Lower lobe of right lung (tissue), 2 donors: ENCODE results near the gene AKAP1. TPM values are rescaled to one million over a fixed set of nuclear protein-coding genes. Genes with fewer than 3 reads are reported as not detected.

ENCODE experiments used
- ATAC-seq, 2 donors: fragments of 200-7000 bp; cut with Tn5 transposase; one replicate each; pipeline ENCODE4 v1.9.1; 2020 to 2022; ENCODE audit warnings: mild to moderate bottlenecking in 2 of 2, moderate library complexity in 2 of 2
- DNase-seq: peaks from one replicate; pipeline ENCODE4 v3.0.0-alpha.2; 2020
- H3K27ac ChIP-seq: fragments of 200-600 bp; one replicate; pipeline ENCODE4 v1.8.0; 2022
- H3K27me3 ChIP-seq: fragments of 200-600 bp; one replicate; pipeline ENCODE4 v1.8.0; 2022; ENCODE audit warnings: low read depth
- H3K36me3 ChIP-seq: fragments of 200-600 bp; one replicate; pipeline ENCODE4 v1.8.0; 2022; ENCODE audit warnings: mild to moderate bottlenecking
- H3K4me1 ChIP-seq: fragments of 200-600 bp; one replicate; pipeline ENCODE4 v1.8.0; 2022
- H3K4me3 ChIP-seq: fragments of 200-600 bp; one replicate; pipeline ENCODE4 v1.8.0; 2022; ENCODE audit warnings: mild to moderate bottlenecking
- H3K9me3 ChIP-seq: fragments of 200-600 bp; one replicate; pipeline ENCODE4 v1.8.0; 2022
- intact Hi-C: fragments of 100-400 bp; cut with DNase I; formaldehyde crosslinking; loops from one replicate; pipeline ENCODE4 v1.11.0; 2022
- total RNA-seq: library from RNA; stranded (reverse); fragmentation: NEBNext Ultra II Directional; extraction: Animal tissue kit (Norgen Biotek cat#: 25700); gene quantifications from one replicate; pipeline ENCODE4 v1.2.1, GENCODE V29; 2021
- TF ChIP-seq, protein P1 (sequence below): fragments of 200-600 bp; IDR thresholded peaks from one replicate; pipeline ENCODE4 v1.8.0; 2022; ENCODE audit warnings: antibody characterized with exemption, mild to moderate bottlenecking
- donor health status: DM: no; HTN: yes; CAD: no; lungs with severe emphysema.

The AKAP1 gene
- total RNA-seq, 1 donor from 2014 or later, result 54.5 TPM

DNA sequence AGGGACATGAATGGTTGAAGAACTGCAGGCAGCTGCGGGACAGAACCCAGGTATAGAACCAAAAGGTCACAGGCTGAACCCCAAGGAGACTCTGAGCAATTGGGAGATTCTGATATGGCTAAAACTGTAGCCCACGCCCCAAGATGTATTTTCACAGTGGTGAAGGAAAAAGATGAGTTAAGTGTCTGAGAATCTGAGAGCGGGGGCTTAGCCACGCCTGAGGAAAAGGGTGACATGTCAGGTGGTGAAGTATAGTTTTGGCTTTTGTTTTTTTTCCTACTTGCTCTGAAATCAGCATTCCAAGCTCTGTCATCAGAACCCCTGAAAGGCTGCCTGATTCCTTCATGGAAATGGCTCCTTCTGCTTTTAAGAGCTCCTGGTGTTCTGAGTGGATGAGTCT lies 73.3 kb downstream of the AKAP1 start:
- ATAC-seq, result no peak
- TF ChIP-seq, protein P1, sequence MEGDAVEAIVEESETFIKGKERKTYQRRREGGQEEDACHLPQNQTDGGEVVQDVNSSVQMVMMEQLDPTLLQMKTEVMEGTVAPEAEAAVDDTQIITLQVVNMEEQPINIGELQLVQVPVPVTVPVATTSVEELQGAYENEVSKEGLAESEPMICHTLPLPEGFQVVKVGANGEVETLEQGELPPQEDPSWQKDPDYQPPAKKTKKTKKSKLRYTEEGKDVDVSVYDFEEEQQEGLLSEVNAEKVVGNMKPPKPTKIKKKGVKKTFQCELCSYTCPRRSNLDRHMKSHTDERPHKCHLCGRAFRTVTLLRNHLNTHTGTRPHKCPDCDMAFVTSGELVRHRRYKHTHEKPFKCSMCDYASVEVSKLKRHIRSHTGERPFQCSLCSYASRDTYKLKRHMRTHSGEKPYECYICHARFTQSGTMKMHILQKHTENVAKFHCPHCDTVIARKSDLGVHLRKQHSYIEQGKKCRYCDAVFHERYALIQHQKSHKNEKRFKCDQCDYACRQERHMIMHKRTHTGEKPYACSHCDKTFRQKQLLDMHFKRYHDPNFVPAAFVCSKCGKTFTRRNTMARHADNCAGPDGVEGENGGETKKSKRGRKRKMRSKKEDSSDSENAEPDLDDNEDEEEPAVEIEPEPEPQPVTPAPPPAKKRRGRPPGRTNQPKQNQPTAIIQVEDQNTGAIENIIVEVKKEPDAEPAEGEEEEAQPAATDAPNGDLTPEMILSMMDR, result no peak
- no peaks in the 10 kb centered on the region for H3K27me3 ChIP-seq
- H3K4me1 ChIP-seq, result no peaks in the 10 kb centered on the region
- H3K27ac ChIP-seq, result no peak overlapping the region
- H3K36me3 ChIP-seq, result no peaks in the 10 kb centered on the region
- DNase-seq, result no peak
- no peaks in the 10 kb centered on the region for H3K9me3 ChIP-seq
- intact Hi-C loops, result no loop called here
- H3K4me3 ChIP-seq, result no peak overlapping the region

DNA sequence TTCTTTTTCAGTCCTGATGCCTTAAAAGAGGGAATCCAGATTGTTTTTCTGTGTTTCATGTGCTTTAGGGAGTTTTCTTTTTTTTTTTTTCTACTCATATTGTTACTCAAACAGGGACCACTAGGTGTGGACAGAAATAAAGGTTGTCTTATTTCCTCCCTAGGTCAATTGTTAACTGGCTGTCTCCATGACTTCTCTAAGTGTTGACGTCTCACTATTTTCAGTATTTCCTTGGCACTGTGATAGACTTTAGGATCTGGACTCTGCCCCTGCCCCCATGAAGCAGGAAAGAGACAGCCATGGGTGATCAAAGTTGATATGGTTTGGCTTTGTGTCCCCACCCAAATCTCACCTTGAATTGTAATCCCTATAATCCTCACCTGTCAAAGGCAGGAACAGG lies 73.7 kb downstream of the AKAP1 start:
- Histone ChIP-seq H3K9me3 (no peaks in the 10 kb centered on the region), H3K27ac (no peak overlapping the region), H3K27me3 (no peaks in the 10 kb centered on the region), H3K4me1 (no peaks in the 10 kb centered on the region), H3K36me3 (no peaks in the 10 kb centered on the region), H3K4me3 (no peak overlapping the region)
- intact Hi-C loops, result no loop called here
- ATAC-seq (no peak), DNase-seq (no peak)
- TF ChIP-seq, protein P1, result no peak

DNA sequence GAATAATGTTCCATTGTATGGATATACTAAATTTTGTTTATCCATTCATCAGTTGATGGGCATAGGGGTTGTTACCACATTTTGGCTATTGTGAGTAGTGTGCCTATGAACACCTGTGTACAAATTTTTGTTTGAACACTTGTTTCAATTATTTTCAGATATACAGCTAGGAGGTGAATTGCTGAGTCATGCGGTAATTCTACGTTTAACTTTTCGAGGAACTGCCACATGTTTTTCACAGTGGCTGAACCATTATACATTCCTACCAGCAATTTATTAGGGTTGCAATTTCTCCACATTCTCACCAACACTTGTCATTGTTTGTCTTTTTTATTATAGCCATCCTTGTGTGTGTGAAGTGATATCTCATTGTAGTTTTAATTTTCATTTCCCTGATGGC lies 75.6 kb downstream of the AKAP1 start:
- H3K9me3 ChIP-seq, result no peaks in the 10 kb centered on the region
- H3K4me3 ChIP-seq, result no peak overlapping the region
- no peaks in the 10 kb centered on the region for H3K36me3 ChIP-seq
- H3K27me3 ChIP-seq, result no peaks in the 10 kb centered on the region
- DNase-seq (no peak), ATAC-seq (no peak)
- intact Hi-C loops, result no loop called here
- no peaks in the 10 kb centered on the region for H3K4me1 ChIP-seq
- H3K27ac ChIP-seq, result no peak overlapping the region
- TF ChIP-seq, protein P1, result no peak

DNA sequence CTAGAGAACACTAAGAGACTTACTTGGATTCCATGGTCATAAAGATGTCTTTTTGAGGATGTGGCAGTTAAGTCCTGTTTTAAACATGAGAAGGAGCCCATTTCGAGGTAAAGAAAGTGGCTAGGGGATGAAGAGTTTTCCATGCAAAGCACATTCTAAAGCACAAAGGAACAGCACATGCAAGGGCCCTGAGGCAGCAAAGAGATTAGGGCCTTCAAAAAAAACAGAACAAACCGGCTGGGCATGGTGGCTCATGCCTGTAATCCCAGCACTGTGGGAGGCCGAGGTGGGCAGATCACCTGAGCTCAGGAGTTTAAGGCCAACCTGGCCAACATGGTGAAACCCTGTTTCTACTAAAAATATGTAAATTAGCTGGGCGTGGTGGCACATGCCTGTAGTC lies 79.8 kb downstream of the AKAP1 start:
- H3K4me1 ChIP-seq, result no peaks in the 10 kb centered on the region
- H3K9me3 ChIP-seq, result no peaks in the 10 kb centered on the region
- H3K36me3 ChIP-seq, result no peaks in the 10 kb centered on the region
- TF ChIP-seq, protein P1, result no peak
- ATAC-seq (no peak), DNase-seq (no peak)
- intact Hi-C loops, result no loop called here
- H3K27me3 ChIP-seq, result no peaks in the 10 kb centered on the region
- H3K27ac ChIP-seq, result no peak overlapping the region
- no peak overlapping the region for H3K4me3 ChIP-seq

DNA sequence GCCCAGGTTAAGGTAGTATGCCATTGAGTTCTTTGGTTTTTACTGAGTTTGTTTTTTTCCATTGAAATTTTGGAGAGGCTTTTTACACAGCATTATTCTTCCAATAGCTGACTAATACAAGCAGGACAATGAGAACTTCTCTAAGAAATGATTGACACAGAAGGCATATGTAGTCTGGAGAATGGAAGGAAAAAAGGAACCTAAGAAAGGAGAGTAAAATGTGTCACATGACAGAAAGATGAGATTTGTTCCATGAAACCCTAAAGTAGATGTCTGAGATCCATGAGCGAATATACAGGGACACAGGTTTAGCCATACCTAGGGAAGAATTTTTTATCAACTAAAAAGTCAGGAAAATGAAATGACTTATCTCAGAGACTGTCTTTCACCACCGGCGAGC lies 80.7 kb downstream of the AKAP1 start:
- DNase-seq (no peak), ATAC-seq (no peak)
- Histone ChIP-seq H3K9me3 (no peaks in the 10 kb centered on the region), H3K27me3 (no peaks in the 10 kb centered on the region), H3K36me3 (no peaks in the 10 kb centered on the region), H3K4me3 (no peak overlapping the region), H3K27ac (no peak overlapping the region), H3K4me1 (no peaks in the 10 kb centered on the region)
- intact Hi-C loops, result no loop called here
- TF ChIP-seq, protein P1, result no peak

DNA sequence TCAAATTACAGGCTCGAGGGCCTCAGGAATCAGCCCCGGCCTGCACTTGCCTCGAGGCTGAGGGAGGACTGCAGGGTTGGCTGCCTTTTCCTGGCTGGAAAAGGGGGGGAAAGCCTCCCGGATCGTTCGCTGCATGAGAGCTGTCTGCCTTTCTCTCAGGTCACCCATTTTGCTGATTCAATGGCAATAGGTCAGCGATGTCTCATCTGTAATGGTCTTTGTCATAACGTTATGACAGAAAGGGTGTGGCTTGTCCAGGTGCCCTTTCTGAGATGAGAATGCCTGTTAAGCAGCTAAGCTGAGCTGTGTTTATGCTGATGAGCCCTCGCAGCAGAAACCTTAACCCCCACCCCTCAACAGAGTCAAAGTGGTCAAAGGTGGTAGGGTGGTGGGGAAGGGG lies 81.8 kb downstream of the AKAP1 start:
- Histone ChIP-seq H3K4me3 (no peak overlapping the region), H3K9me3 (no peaks in the 10 kb centered on the region), H3K4me1 (no peaks in the 10 kb centered on the region), H3K36me3 (no peaks in the 10 kb centered on the region), H3K27me3 (no peaks in the 10 kb centered on the region), H3K27ac (no peak overlapping the region)
- intact Hi-C loops, result no loop called here
- DNase-seq (no peak), ATAC-seq (no peak)
- TF ChIP-seq, protein P1, result no peak
